NCI-H446 (cell line): ENCODE measurements around the gene AMZ1.
A peak's percentile ranks its signal among the peaks of the same experiment; 100 is the strongest.
"Not testable (repeated sequence)": the region's sequence is repeated elsewhere in the genome, so short reads cannot be mapped to it uniquely, and the experiment has no call there.

ENCODE experiments used
- DNase-seq, 2 experiments: peaks; one replicate each; lab custom pipeline; 2025; lab: John Stamatoyannopoulos, UW

AMZ1 gene

GRCh38 chr7:2670171-2670570 is 17.8 kb upstream of the AMZ1 start:
- DNase-seq, result no peak

GRCh38 chr7:2670720-2671391 is 17.1 kb upstream of the AMZ1 start:
- DNase-seq, result peak; percentile 56 to 72

- not testable (repeated sequence) for DNase-seq
These were observed 14.8 kb upstream of the AMZ1 start for GRCh38 chr7:2673214-2673613.

GRCh38 chr7:2673934-2674333 is 14.1 kb upstream of the AMZ1 start:
- DNase-seq, result no peak

GRCh38 chr7:2675256-2675764 is 12.7 kb upstream of the AMZ1 start:
- DNase-seq, result no peak

- not testable (repeated sequence) for DNase-seq
These were observed 11.4 kb upstream of the AMZ1 start for GRCh38 chr7:2676576-2676975.

- not testable (repeated sequence) for DNase-seq
These were observed 9.5 kb upstream of the AMZ1 start for GRCh38 chr7:2678454-2678853.

GRCh38 chr7:2679135-2680127 is 8.6 kb upstream of the AMZ1 start:
- DNase-seq, result not testable (repeated sequence)

- DNase-seq, result no peak
These were observed 7.7 kb upstream of the AMZ1 start for GRCh38 chr7:2680256-2680655.

GRCh38 chr7:2680792-2681490 is 7.1 kb upstream of the AMZ1 start:
- DNase-seq, result peak; percentile 26 to 79

- DNase-seq, result no peak
These were observed 5.8 kb upstream of the AMZ1 start for GRCh38 chr7:2681929-2682799.

GRCh38 chr7:2684501-2684900 is 3.5 kb upstream of the AMZ1 start:
- no peak for DNase-seq

- DNase-seq, result no peak
These were observed 1.9 kb upstream of the AMZ1 start for GRCh38 chr7:2686101-2686500.

- no peak for DNase-seq
These were observed 598 bp upstream of the AMZ1 start for GRCh38 chr7:2687338-2687869.

- DNase-seq, result no peak
These were observed 674 bp downstream of the AMZ1 start for GRCh38 chr7:2688409-2689342.

- DNase-seq, result no peak
These were observed 1.4 kb downstream of the AMZ1 start for GRCh38 chr7:2689343-2689847.

GRCh38 chr7:2689951-2690705 is 2.1 kb downstream of the AMZ1 start:
- no peak for DNase-seq

- DNase-seq, result no peak
These were observed 3.2 kb downstream of the AMZ1 start for GRCh38 chr7:2691011-2691707.
